ENCODE data around the gene SPAM1.
A peak's percentile ranks its signal among the peaks of the same experiment; 100 is the strongest.

GRCh38 chr7:123916240-123916724 is 8.8 kb upstream of the SPAM1 start:
- TF ChIP-seq CTCF (conservative IDR thresholded peaks at IDR 0.05 in 1 of 2, IDR thresholded peaks at IDR 0.05 in 1 of 2; ENCODE audit: low read depth in 1 of 2, low read length in 2 of 2) (peak in 1 of 2 donors; percentile 55), EZH2 (IDR thresholded peaks at IDR 0.05; ENCODE audit: low read length, missing control alignments) (no peak)

Measured in fibroblast of lung (primary cell).